ENCODE results near the gene TUBB3.
"Not testable (repeated sequence)": the region's sequence is repeated elsewhere in the genome, so short reads cannot be mapped to it uniquely, and the experiment has no call there.

Gene TUBB3

DNA sequence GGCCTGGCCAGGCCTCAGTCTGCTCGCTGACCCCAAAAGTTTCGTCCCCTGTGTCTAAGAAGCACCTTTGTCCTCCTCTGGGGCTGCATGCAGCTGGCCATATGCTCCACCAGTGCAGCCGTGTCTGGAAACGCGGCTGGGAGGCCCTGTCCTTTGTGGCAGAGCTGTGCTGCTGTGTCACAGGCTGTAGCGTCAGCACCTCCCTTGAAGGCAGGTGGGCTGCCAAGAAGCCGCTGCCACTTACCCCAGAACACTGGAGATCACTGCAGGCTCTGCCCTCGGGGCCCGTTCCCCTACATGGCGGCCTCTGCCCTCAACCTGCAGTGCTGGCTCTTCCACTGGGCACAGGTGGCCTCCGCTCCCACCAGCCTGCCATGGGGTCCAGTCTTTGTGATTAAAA, 20.2 kb upstream of the TUBB3 start:
- DNase-seq: no peak

- no peak for DNase-seq
Measured at GRCh38 chr16:89903908-89904515, 19.1 kb upstream of the TUBB3 start.

- DNase-seq: no peak
Measured at GRCh38 chr16:89904606-89905510, 18.3 kb upstream of the TUBB3 start.

DNA sequence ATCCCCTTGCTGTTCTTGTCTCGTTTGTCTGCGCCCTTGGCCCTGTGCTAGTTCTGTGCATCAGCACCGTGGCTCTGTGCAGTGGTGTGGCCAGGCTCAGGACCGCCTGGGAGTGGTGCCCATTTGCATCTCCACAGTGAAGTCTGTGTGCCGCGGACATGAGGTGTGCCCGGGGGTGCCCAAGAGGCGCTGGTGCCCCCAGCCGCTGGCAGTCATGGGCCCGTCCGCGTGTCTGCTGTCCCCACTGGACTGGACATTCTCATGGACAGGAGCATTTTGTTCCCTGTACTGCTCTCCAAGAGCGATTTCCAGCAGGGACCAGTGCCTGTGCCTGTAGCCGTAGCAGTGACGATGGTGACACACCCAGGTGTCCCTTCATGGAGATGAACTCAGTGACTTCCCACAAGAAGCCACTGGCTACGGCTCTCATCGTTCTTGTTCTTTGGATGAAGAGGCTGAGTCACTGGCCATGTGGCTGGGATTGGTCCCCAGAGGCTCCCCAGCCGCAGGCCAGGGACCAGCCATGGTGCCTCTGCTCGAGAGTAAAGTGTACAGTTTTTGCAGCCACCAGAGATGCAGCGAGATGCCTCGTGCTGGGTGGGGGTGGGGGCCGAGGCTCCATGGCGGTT, 17.5 kb upstream of the TUBB3 start:
- DNase-seq: no peak

DNA sequence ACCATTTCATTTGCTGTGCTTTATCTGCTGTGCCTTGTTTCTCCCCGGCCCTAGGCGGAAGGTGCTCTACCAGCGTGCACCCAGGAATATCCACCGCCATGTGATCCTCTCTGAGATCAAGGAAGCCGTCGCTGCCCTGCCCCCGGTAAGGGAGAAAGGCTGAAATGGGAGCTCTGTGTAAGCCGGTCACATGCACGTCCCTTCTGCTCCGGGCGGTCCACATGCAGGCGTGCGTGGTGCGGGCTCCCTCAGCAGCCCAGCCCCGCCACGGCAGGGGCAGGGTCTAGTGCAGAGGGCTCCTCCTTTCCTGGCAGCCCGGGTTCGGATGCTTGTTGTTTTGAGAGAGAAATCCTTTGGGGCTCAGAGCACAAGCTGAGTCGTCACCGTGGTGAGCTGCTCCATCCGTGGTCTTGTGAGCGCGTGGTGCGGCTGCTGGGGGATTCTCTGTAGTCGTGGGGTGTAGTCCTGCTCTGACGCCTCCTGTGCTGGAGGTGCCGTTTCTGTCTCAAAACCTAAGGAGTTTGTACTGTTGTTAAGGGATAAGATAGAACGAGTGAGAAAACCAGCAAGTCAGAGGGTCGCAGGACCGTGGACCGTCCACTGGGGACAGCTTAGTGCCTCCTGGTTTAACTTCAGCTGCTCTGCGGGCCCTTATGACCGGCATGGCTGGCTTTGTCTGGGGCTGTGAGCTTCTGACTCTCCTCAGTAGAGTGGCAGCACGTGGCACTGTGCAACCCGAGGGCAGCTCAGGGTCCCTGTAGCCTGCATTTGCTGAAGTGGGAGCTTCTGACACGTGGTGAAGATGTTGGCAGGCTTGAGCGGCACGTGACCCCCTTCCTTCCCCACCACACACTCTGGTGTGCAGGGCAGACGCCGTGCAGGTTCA, 16.8 kb upstream of the TUBB3 start:
- no peak for DNase-seq

DNA sequence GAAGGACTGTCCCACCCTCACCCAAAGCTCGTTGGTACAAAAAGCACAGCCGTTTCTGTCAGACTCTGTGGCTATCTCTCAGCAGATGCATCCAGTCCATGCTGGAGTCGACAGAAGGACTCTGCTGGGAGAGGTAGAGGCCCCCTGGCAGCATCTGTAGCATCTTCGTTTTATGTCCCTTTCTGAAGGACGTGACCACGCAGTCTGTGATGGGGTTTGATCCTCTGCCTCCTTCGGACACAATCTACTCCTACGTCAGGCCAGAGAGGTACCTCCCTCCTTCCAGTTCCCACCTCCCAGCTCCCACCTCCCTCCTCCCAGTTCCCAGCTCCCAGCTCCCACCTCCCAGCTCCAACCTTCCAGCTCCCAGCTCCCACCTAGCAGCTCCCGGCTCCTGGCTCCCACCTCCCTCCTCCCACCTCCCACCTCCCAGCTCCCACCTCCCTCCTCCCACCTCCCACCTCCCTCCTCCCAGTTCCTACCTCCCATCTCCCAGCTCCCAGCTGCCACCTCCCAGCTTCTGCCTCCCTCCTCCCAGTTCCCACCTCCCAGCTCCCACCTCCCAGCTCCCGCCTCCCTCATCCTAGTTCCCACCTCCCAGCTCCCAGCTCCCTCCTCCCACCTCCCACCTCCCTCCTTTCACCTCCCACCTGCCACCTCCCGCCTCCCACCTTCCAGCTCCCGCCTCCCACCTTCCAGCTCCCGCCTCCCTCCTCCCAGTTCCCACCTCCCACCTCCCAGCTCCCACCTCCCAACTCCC, 15.9 kb upstream of the TUBB3 start:
- DNase-seq: no peak

GRCh38 chr16:89908236-89908635, 14.9 kb upstream of the TUBB3 start:
- DNase-seq: no peak

GRCh38 chr16:89909777-89910716, 13.1 kb upstream of the TUBB3 start:
- peak; percentile 86 for DNase-seq

DNA sequence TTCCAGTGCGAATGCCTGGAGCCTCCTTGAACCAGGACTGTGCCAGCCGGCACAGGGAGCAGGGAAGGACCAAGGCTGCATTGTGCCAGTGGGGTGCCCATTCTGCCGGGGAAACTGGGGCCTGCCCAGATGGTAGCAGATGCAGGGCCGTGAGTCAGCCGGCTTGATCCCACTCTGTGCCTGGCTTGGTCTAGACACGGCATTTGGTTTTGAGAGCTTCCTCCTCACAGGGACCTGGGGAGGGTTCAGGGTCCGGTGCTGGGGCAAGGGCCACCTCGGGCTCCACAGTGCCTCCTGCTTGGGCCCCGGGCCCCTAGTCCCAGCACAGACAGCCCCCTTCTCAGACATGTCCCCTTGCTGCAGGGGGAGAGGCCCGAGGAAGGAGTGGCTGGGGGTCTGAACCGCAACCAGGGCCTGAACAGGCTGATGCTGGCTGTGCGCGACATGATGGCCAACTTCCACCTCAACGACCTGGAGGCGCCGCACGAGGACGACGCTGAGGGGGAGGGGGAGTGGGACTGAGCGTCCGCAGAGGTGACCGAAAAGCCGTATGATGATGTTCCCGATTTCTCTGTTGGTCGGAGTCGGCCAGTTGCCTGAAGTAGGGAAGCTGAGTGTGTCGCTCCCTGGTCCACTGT, 12.3 kb upstream of the TUBB3 start:
- peak; percentile 46 for DNase-seq

GRCh38 chr16:89911375-89911774, 11.8 kb upstream of the TUBB3 start:
- no peak for DNase-seq

- peak; percentile 49 for DNase-seq
Measured at GRCh38 chr16:89912143-89912542, 11.0 kb upstream of the TUBB3 start.

DNA sequence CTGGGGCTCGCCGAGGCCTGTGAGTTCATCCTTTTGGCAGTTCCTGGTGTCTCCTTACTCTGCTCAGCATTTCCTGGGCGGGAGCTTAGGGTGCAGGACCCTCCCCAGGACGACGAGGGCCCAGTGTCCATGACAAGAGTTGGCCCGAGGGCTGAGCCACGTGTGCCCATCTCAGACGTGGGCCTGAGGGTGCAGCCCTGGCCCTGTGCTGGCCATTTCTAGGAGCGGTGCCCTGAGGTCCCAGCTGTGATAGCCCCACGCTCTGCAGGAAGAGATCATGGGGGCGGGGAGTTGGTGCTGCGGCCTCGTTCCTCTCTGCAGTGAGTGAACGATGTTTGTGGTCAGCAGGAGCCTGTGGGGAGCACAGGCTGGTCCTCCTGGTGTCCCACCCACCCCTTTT, 10.5 kb upstream of the TUBB3 start:
- DNase-seq: no peak

DNA sequence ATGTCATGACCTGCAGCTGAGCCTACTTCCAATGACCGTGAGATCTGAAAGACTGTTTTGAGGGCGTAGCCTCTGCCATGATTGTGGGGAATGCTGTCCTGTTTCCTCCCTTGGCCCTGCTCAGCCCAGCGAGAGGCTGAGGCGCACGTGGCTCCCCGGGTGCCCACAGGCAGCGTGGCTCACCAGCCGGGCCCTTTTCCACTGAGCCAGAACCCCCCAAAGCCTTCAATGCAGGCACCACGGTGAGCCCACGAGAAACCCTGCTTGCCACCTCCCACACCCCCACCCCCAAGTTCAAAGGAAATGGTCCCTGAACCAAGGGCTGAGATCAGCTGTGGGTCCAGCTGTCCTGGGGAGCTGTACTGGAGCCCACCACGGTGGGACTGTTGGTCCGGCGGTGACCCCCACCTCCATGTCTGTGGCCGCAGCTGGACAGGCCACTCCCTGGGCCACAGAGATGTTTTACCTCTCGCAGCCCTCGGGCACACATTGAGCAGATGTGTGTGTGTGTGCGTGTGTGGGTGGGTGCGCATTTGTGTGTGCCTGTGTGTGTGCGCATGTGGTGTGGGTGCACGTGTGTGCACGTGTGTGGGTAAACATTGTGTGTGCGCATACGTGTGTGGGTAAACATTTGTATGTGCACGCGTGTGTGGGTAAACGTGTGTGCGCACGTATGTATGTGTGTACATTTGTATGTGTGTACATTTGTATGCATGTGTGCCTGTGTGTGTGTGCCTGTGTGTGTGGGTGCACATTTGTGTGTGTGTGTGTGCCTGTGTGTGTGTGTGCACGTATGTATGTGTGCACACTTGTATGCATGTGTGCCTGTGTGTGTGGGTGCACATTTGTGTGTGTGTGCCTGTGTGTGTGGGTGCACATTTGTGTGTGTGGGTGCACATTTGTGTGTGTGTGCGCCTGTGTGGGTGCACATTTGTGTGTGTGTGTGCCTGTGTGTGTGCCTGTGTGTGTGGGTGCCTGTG, 9.4 kb upstream of the TUBB3 start:
- DNase-seq: peak; percentile 44

DNA sequence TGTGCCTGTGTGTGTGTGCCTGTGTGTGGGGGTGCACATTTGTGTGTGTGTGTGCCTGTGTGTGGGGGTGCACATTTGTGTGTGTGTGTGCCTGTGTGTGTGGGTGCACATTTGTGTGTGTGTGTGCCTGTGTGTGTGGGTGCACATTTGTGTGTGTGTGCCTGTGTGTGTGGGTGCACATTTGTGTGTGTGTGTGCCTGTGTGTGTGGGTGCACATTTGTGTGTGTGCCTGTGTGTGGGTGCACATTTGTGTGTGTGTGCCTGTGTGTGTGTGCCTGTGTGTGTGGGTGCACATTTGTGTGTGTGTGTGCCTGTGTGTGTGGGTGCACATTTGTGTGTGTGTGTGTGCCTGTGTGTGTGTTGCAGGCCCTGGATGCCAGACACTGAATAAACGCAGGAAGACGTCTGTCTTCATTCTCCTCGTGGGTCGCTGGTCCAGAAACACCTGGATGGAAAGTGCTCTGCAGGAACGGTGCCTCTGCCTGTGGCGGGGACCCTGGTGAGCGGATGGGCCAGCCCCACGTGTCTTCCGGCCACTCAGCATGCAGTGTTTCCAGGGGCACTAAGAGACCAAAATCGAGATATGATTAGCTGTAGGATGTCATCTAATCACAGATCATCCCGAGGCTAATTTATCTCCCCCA, 8.4 kb upstream of the TUBB3 start:
- not testable (repeated sequence) for DNase-seq

DNA sequence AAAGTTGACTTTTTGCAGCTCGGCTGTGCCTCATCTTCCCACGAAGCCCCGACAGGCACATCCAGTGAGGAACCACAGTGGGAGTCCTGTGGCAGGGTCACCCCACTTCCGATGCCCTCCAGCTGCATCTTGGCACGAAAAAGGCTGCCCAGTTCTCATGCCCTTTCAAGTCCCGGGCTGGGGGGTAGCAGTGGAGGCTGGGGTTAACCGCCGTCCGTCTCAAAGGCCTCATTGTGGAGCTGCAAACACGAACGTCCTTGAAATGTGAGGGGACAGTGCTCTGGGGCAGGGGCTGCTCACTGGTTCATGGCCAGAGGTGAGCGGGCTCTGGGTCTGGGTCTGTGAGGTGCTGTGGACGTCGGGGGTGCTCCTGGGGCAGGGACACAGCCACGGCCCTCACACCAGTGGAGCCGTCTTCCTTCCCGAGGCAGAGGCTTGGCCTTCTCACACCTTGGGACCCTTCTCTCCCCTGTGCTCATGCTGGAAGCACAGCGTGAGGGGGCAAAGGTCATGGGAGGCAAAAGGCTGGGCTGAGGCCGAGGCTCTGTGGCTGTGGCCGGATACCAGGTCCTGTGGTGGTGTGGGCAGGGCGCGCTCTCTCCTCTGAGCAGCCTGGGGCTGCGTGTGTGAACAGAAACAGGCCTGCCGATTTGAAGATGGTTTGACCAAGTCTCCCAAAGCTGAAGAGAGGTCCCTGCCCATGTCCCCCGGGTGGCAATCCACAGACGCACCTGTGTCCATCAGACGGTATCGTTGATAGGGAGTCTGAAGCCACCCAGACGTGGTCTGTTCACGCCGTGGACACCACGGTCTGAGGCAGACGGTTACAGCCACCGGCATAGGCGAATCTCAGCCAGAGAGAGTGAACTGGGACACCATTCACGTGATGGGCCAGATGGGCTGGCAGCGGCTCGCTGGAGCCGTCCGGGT, 7.6 kb upstream of the TUBB3 start:
- no peak for DNase-seq

DNA sequence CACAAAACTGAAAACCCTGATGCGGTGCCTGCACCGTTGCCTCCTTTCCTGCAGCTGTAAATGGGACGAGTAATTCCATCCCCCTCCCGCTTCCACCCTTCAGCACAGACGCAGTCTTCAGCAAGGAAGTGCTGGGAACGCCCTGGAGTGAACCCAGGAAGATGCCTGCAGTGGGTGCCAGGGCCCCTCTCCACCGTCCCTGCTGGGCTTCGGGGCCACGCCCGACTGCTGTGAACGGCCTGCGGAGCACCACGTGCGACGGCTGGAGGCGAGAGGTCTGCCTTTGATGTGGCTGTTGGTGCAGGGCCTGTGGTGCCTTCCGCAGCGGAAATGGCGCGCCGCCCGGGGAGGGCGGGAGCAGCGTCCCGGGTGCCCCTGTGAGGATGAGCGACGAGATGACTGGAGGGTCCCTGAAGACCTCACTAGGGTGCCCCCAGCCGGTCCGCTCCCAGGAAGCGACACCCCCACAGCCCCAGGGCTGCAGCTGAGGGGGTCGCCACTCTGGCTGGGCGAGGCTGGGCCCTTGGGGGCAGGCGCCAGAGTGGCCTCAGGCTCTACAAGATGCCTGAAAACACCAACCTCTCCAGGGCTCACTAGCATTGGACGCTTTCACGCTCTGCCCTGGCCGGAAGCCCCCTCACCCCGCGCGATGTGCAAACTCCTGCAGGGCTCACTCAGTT, 5.2 kb upstream of the TUBB3 start:
- DNase-seq: peak; percentile 90

Measured in activated CD8-positive, alpha-beta memory T cell treated with anti-CD3 and anti-CD28 coated beads, Interleukin-2, amount 50 U/mL, for 48 hours (primary cell).